COLO829 (cell line): ENCODE data around the gene COL25A1.
"Not testable (repeated sequence)": the region's sequence is repeated elsewhere in the genome, so short reads cannot be mapped to it uniquely, and the experiment has no call there.

Source experiments
- DNase-seq: peaks from one replicate; pipeline ENCODE4 v3.0.0; 2012; ENCODE audit warnings: low spot score

COL25A1 gene

DNA sequence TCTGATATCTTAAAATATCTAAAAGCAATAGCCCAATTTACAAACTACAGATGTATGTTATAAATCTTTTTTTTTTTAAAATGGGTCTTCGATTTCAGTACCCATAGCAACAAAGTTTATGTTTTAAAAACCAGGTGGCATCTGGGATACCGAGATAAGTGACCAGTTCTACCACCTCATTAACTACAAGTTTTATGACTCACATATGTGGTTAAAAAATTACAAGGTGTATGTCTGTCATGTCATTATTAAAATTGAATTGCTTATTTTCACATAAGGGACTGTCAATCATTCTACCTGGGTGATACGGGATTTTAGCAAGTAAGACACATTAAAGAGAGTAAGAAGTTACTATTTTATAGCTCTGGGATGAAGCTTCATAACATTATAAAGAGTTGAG, 347.6 kb downstream of the COL25A1 start:
- no peak for DNase-seq

GRCh38 chr4:108953941-108954340, 348.5 kb downstream of the COL25A1 start:
- DNase-seq, result peak; percentile 79

GRCh38 chr4:108950158-108950915, 352.1 kb downstream of the COL25A1 start:
- DNase-seq, result no peak

- no peak for DNase-seq
Measured at GRCh38 chr4:108947526-108947925, 354.9 kb downstream of the COL25A1 start.

DNA sequence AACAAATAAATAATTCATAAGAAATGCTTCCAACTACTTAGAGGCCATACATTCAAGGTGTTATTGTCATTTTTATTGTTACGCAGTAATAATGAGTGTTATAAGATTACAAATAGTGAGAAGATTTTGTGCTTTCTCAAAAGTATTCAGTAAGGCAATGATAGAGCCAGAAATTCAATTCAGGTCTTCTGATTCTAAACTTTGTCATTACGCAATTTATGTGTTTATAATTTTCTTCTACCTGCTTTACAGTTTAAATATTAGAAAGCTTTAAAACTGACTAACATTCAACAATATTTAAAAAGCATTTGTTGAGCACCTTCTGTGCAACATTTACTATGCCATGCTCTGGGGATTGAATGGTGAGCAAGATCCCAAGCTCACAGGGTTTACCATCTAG, 356.2 kb downstream of the COL25A1 start:
- no peak for DNase-seq

GRCh38 chr4:108943976-108944591, 358.4 kb downstream of the COL25A1 start:
- no peak for DNase-seq

- no peak for DNase-seq
Measured at GRCh38 chr4:108943371-108943770, 359.1 kb downstream of the COL25A1 start.

GRCh38 chr4:108941904-108942430, 360.5 kb downstream of the COL25A1 start:
- DNase-seq, result no peak

DNA sequence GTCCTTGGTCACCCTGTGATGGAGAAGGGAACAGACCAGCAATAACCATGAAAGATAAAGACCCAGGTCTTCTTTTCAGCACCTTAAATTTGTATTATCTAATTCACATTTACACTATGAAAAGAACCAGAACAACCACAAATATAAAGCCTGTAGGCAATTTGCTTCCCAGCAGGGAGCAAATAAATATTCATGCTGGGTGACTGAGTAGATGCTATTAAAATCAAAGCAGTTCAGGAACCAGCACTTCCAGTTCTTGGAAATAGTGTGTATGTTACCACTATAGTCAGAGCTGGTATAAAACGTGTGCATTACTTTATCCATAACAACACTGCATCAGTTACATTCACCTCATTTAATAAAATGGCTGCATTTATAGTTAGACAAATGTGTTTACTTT, 361.8 kb downstream of the COL25A1 start:
- no peak for DNase-seq

DNA sequence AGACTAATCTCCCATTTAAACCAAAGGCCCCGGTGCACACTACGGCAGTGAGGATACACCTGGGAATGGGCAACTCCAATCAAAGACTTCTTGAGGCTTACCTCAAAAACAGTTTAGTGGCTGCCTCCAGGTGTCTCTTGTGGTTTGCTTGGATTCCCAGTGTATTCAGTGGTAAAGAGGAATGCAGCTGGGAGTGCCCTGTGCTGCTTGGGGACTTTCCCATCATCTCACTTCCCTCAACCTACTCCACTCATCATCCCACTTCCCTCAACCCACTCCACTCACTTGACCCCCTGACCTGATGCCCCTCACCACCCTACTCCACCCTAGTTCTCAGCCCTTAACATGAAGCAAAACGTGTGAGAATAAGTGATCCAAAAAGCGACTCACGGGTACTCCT, 362.3 kb downstream of the COL25A1 start:
- no peak for DNase-seq

DNA sequence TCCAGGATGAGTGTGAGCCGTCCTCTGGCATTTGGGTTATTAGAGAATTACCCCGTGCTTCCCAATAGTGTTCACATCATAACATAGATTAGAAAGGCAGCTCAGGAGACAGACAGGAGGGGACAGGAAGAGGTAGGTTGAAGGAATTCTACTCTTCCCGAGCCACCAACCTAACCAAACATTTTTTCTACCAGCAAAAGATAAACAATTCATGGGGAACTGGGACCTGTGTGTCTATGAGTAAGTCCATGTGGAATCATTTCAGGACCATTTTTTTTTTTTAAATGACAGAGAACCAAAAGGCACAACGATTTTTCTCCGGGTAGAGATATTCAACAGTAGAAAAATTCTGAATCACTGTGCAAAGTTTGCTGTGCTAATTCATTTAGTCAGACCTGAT, 365.4 kb downstream of the COL25A1 start:
- no peak for DNase-seq

DNA sequence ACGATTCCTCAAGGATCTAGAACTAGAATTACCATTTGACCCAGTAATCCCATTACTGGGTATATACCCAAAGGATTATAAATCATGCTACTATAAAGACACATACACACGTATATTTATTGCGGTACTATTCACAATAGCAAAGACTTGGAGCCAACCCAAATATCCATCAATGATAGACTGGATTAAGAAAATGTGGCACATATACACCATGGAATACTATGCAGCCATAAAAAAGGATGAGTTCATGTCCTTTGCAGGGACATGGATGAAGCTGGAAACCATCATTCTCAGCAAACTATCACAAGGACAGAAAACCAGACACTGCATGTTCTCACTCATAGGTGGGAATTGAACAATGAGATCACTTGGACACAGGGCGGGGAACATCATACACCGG, 368.5 kb downstream of the COL25A1 start:
- DNase-seq, result not testable (repeated sequence)

- DNase-seq, result no peak
Measured at GRCh38 chr4:108933046-108933445, 369.4 kb downstream of the COL25A1 start.

GRCh38 chr4:108931926-108932325, 370.5 kb downstream of the COL25A1 start:
- DNase-seq, result no peak

- DNase-seq, result no peak
Measured at GRCh38 chr4:108930186-108930585, 372.3 kb downstream of the COL25A1 start.

DNA sequence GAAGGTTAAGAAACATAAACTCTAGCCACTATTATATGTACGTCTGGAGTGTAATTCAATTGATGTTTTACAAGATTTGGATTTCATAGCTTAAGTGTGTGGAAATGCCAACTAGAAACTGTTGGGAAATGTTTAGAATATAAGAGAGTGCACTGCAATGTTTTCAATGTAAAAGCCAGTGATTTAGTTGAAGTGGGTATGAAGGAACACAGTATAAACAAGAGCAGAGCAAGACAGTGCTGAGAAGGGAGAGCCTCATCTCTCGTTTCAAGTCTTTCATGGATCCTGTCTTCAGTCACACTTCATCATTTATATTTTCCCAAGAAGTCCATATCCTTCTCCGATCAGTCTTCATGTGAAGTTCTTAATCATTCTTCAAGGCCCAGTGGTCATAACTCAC, 375.7 kb downstream of the COL25A1 start:
- DNase-seq, result no peak

DNA sequence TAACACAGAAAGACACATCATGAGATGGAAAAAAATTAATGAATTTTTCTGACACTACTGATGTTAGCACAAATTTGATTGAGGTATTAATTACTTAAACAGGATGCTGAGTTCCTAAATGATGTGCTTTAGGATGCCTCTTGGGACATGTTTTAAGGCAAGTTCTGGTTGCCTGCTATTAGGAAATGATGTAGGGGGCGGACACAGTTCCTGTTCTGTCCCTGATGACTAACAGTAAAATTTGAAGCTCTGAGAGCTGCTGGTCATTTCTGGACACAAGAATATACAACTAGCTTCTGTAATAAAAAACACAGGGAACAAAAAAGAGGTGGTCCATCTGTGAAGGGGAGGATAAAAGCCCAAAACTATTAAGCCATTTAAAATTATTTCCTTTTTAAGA, 376.4 kb downstream of the COL25A1 start:
- peak; percentile 11 for DNase-seq

DNA sequence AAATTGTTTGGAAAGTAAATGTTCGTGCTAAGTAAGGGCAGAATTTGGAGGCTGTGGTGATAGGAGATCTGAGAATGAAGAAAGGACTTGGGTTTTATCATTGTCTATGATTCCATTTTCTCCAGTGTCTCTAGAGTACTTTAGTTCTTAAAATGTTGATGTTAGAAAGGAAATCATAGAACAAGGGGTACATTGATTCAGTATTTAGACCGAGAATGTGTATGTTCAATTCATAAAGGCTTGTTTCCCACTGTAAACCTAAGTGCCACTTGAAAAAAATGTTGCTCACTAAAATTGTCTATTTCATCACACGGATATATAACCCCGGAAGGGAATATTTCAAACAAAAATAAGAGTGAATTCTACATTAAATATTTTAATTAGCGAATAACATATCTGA, 380.3 kb downstream of the COL25A1 start:
- DNase-seq, result peak; percentile 74

DNA sequence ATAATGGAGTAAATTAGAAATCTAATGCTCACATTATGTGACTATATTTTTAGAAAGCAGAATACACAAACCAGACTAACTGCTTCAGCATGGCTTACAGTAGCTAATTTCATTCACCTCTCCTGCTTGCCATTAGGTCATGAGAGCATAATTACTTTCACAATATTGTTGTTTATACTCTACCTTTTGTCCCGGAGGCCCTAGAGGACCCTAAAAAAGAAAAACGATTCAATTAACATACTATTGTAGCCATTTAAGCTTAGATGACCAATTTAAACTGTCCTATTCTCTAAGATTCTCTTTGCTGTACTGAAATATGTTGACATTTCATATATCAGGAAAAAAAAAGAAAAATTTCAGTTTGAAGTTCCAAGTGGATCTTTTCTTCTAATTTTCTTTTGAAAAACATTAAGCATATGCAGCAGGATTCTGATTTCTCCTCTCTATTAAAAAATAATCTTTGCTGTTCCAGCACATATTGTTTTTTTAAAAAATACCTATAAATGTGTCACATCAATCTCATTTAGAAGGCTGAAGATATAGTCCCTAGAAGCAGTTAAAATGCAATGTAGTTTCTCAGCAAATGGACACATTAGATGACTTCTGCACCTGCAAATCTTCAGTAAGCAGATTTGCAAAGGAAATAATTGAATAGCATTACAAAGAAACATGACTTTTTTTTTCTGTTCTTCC, 381.9 kb downstream of the COL25A1 start:
- no peak for DNase-seq

DNA sequence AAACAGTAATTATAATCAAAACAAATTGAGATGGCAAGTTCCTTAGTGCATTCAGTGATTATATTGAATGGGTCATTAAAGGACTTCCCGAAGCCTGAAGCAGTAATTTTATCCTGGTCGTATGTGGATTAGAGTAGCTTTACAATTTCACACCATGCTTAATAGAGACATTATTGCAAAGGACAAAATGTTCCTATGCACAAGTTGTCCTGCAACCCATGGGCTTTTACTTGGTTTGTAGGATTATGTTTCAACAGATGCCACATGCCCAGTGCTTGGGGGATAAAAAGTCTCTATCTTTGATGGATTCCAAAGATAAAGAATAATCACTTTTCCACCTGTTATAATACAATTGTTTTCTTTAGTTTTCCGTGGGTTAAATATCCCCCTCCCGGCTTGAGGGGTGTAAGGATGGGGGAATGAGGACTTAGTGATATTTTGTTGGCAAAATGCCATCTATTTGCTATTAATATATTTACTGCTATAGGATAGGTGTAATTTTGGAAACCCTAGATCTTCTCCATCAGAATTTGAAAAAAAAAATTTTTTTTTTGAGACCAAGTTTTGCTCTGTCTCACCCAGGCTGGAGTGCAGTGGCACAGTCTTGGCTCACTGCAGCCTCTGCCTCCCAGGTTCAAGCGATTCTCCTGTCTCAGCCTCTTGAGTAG, 383.1 kb downstream of the COL25A1 start:
- DNase-seq, result no peak

GRCh38 chr4:108917255-108917654, 385.2 kb downstream of the COL25A1 start:
- DNase-seq, result no peak

DNA sequence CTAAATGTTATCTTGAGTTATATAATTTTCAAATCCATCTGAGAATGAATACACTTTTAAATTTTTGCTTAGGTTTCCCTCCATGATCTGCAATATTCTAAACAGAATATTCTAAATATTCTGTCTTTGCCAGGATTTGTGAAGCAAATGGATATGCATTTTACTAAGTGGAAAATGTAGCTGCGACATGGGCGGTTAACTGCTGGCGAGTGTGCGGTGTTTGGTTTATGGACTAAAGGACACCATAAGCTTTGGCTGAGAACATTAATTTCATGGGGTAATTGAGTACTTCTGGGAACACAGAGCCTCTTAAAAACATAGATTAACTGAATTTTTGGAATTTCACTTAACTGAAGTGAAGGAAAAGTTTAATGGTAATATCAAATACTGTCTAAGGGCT, 385.8 kb downstream of the COL25A1 start:
- DNase-seq, result no peak
